Measurements from ENCODE around the gene LTA.
"Not testable (repeated sequence)": the region's sequence is repeated elsewhere in the genome, so short reads cannot be mapped to it uniquely, and the experiment has no call there.

LTA gene

DNA sequence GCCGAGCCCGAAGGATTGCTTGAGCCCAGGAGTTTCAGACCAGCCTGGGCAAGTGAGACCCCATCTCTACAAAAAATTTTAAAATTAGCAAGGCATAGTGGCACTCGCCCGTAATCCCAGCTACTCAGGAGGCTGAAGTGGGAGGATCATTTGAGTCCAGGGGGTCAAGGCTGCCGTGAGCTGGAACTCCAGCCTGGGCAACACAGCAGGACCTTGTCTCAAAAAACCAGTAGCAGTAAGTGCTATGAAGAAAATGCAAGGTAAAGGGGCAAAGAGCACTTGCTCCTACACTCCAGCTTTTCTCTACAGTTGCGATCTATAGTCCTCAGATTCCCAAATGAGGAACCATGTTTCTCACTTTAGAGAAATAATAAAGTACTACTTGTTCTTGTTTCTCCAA, 28.4 kb upstream of the LTA start:
- peaks cover 24% of the 10 kb centered on the region for H3K4me1 ChIP-seq (ENCODE audit: control insufficient read depth, insufficient read depth, low read length, poor library complexity, severe bottlenecking)

DNA sequence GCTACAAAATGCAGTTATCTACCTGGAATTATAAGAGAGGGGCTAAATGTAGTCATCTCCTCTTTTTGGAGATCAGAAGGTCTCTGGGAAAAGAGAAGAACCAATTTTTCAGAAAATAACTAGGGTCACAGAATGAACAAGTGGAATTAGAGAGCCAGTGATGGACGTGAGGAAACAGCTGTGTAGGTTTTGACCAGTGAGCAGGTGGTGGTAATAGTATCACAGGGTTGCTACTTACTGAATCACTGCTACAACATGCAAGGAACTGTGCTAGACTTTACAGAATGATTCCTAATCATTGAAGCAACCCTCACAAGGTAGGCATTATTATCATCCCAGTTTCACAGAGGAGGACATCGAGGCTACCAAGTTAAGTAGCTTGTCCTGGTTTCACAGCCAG, 27.4 kb upstream of the LTA start:
- no peak overlapping the region for H3K4me3 ChIP-seq (ENCODE audit: extremely low read depth, insufficient read depth, low read length, poor library complexity, severe bottlenecking)
- peaks cover 30% of the 10 kb centered on the region for H3K36me3 ChIP-seq (ENCODE audit: control insufficient read depth, insufficient read depth, low read length)
- WGBS, 2 experiments (ENCODE audit: insufficient coverage in 2 of 2) = 90 to 100% methylated on average over 1 of the region's 2 CpGs
- peaks cover 23% of the 10 kb centered on the region for H3K4me1 ChIP-seq (ENCODE audit: control insufficient read depth, insufficient read depth, low read length, poor library complexity, severe bottlenecking)
- H3K9me3 ChIP-seq (ENCODE audit: control insufficient read depth, low read length) = no peaks in the 10 kb centered on the region
- no peak overlapping the region for H3K27ac ChIP-seq (ENCODE audit: low read depth, low read length, severe bottlenecking)

More for the DNA sequence above, 28.4 kb upstream of the LTA start:
- no peaks in the 10 kb centered on the region for H3K9me3 ChIP-seq (ENCODE audit: control insufficient read depth, low read length)
- 96 to 100% methylated on average over 2 to 5 of the region's 6 CpGs for WGBS, 2 experiments (ENCODE audit: insufficient coverage in 2 of 2)
- peaks cover 30% of the 10 kb centered on the region for H3K36me3 ChIP-seq (ENCODE audit: control insufficient read depth, insufficient read depth, low read length)
- no peak overlapping the region for H3K4me3 ChIP-seq (ENCODE audit: extremely low read depth, insufficient read depth, low read length, poor library complexity, severe bottlenecking)
- H3K27ac ChIP-seq (ENCODE audit: low read depth, low read length, severe bottlenecking) = no peak overlapping the region

DNA sequence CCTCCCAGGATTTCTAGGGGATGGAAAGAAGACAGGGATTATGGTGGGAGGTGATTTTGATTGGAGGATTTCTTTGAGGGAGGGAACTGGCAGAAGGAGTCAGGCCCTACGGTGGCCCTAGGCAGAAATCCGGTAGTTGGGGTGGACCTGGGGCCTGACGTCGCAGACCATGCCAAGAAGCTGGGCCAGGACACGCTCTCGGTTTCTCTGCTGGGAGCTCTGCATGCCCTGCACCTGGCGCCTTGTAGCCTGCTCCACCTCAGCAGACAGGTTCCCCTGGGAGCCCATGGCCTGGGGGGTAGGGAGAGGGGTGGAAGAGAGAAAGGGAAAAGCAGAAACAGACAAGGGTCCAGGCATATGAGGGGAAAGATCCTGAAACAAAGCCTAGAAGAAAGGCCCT, 26.8 kb upstream of the LTA start:
- Histone ChIP-seq H3K27ac (ENCODE audit: low read depth, low read length, severe bottlenecking) (no peak overlapping the region), H3K9me3 (ENCODE audit: control insufficient read depth, low read length) (no peaks in the 10 kb centered on the region), H3K36me3 (ENCODE audit: control insufficient read depth, insufficient read depth, low read length) (peaks cover 28% of the 10 kb centered on the region), H3K4me3 (ENCODE audit: extremely low read depth, insufficient read depth, low read length, poor library complexity, severe bottlenecking) (no peak overlapping the region), H3K4me1 (ENCODE audit: control insufficient read depth, insufficient read depth, low read length, poor library complexity, severe bottlenecking) (peaks cover 17% of the 10 kb centered on the region)
- WGBS, 2 experiments (ENCODE audit: insufficient coverage in 2 of 2) = 90% methylated on average over 7 of the region's 7 CpGs

DNA sequence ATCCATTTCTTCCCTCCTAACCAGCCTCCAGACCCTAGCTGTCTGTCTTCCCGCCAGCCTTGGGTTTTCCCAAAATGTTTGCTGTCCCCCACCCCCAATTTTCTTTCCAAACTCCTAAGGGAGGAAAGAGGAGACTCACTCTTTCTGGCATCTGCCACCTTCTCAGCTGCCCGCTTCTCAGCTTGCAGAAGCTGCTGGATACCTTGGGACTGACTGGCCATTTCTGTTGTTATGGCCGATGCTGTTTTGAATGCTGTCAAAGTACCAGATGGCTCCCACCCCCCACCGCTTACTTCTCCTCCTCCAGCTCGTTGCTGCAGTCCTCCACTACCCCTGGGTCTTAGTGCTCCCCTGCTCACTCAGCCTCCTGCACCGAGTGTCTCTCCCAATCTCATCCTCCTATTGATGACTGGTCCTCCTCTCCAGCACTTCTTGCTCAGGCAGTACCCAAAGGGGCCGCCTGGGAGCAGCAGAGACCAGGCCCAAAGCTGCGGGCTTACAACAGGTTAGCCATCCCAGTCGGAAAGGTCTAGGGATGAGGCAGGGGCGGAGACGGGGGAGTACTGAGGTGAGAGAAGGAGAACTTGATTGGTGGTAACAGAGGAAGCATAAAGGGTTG, 25.6 kb upstream of the LTA start, which contains the start of gene ATP6V1G2:
Gene ATP6V1G2, minus strand, starts transcription at position 270 of the 619 bp plus-strand sequence. Its CDS starts 49 bp downstream, at position 221.
- 0 to 1% methylated on average over 8 to 9 of the region's 11 CpGs for WGBS, 2 experiments (ENCODE audit: insufficient coverage in 2 of 2)
- Histone ChIP-seq H3K4me3 (ENCODE audit: extremely low read depth, insufficient read depth, low read length, poor library complexity, severe bottlenecking) (peak within 1 kb of the TSS; percentile 42), H3K27ac (ENCODE audit: low read depth, low read length, severe bottlenecking) (peak within 1 kb of the TSS; percentile 47), H3K9me3 (ENCODE audit: control insufficient read depth, low read length) (no peaks in the 10 kb centered on the region), H3K4me1 (ENCODE audit: control insufficient read depth, insufficient read depth, low read length, poor library complexity, severe bottlenecking) (peaks cover 16% of the 10 kb centered on the region), H3K36me3 (ENCODE audit: control insufficient read depth, insufficient read depth, low read length) (peaks cover 29% of the 10 kb centered on the region)

DNA sequence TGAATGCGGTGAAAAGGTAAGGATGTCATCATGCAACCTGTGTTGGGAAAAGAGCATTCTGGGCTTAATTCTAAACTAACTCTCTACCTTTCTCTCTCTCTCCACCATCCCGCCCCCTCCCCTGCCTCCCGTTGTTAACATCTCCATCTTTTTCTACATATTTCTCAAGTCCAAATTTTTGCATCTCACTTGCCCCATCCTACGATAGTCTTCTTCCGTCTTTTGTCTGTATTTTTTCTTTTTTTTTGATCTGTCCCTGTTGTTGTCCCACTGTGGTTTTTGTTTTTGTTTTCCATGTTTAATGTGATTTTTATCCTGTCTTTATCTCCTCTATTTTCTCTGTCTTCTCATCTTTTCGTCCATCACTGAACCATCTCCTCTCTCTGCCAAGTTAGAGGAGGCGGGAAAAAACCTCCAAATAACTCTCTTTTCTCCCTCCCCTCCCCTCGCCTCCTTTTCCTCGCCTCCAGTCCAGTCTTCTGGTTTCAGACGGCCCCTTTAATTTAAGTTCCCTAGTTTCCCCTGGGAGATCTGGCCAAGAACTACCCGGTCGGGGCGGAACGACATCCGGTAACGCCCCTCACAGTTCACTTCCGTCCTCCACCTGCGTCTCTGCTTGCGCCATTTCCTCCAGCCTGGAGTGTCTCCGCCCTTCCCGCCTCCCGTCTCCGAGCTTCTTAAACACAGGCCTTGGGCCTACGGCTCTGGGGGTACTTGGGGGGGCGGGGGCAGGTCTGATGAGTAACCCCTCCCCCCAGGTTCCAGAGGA, 24.9 kb upstream of the LTA start, which contains the start of gene NFKBIL1:
Gene NFKBIL1, plus strand, starts transcription at position 651 of the 769 bp plus-strand sequence. Its CDS starts 87 bp downstream, at position 738.
- Histone ChIP-seq H3K4me1 (ENCODE audit: control insufficient read depth, insufficient read depth, low read length, poor library complexity, severe bottlenecking) (peaks cover 16% of the 10 kb centered on the region), H3K27ac (ENCODE audit: low read depth, low read length, severe bottlenecking) (peak within 1 kb of the TSS; percentile 47), H3K4me3 (ENCODE audit: extremely low read depth, insufficient read depth, low read length, poor library complexity, severe bottlenecking) (peak within 1 kb of the TSS; percentile 42), H3K9me3 (ENCODE audit: control insufficient read depth, low read length) (no peaks in the 10 kb centered on the region), H3K36me3 (ENCODE audit: control insufficient read depth, insufficient read depth, low read length) (peaks cover 32% of the 10 kb centered on the region)
- 0 to 2% methylated on average over 12 to 16 of the region's 25 CpGs for WGBS, 2 experiments (ENCODE audit: insufficient coverage in 2 of 2)

DNA sequence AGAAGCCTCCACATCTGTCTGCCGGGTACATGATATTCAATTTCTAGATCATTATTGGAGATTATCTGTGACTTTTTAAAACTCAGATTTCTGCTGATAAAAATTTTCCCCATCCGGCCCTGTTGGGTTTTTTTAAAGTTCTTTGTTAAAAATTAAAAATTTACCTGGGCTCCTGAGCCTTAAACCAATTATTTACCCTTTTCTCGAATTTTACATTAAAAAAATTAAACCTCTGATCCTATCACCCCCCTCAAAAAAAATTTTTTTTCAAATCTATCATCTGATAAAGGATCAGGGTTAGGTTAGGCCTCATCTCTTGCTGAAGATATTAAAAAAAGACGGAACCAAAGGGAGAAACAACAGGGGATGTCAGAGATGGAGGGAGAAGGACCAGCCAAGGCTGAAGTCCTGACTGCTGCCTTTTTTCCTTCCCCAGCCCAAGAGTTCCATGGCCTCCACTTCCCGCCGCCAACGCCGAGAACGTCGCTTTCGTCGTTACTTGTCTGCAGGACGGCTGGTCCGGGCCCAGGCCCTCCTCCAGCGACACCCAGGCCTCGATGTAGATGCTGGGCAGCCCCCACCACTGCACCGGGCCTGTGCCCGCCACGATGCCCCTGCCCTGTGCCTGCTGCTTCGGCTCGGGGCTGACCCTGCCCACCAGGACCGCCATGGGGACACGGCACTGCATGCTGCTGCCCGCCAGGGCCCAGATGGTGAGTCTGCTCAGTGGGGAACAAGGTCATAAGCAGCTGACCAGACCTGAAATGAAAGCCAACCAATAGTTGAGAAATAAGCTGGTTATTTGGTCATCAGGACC, 24.2 kb upstream of the LTA start:
- H3K4me1 ChIP-seq (ENCODE audit: control insufficient read depth, insufficient read depth, low read length, poor library complexity, severe bottlenecking) = peaks cover 16% of the 10 kb centered on the region
- peak overlapping the region; percentile 42 for H3K4me3 ChIP-seq (ENCODE audit: extremely low read depth, insufficient read depth, low read length, poor library complexity, severe bottlenecking)
- 87 to 95% methylated on average over 13 to 22 of the region's 24 CpGs for WGBS, 2 experiments (ENCODE audit: insufficient coverage in 2 of 2)
- H3K27ac ChIP-seq (ENCODE audit: low read depth, low read length, severe bottlenecking) = no peak overlapping the region
- peaks cover 32% of the 10 kb centered on the region for H3K36me3 ChIP-seq (ENCODE audit: control insufficient read depth, insufficient read depth, low read length)
- H3K9me3 ChIP-seq (ENCODE audit: control insufficient read depth, low read length) = no peaks in the 10 kb centered on the region

DNA sequence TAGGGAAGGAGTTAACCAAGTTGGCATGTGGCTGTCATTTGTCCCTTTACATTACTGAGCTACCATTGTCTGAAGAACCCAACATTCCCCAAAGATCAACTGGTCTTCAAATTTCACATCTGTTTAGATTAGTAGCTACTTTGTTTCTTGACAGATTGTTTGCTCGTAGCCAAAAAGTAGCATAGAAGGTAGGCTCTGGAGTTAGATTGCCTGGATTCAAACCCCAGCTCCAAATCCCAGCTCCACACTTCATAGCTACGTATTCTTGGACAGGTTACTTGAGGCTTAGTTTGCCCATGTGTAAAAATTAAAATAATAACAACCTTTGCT, 23.6 kb upstream of the LTA start:
- H3K4me1 ChIP-seq (ENCODE audit: control insufficient read depth, insufficient read depth, low read length, poor library complexity, severe bottlenecking) = peaks cover 16% of the 10 kb centered on the region
- H3K36me3 ChIP-seq (ENCODE audit: control insufficient read depth, insufficient read depth, low read length) = peaks cover 37% of the 10 kb centered on the region
- no peak overlapping the region for H3K27ac ChIP-seq (ENCODE audit: low read depth, low read length, severe bottlenecking)
- no peaks in the 10 kb centered on the region for H3K9me3 ChIP-seq (ENCODE audit: control insufficient read depth, low read length)
- H3K4me3 ChIP-seq (ENCODE audit: extremely low read depth, insufficient read depth, low read length, poor library complexity, severe bottlenecking) = peak overlapping the region; percentile 42
- WGBS, 2 experiments (ENCODE audit: insufficient coverage in 2 of 2) = 100% methylated on average over 1 of the region's 2 CpGs; no CpG with 5 or more reads in 1 of the 2 experiments

DNA sequence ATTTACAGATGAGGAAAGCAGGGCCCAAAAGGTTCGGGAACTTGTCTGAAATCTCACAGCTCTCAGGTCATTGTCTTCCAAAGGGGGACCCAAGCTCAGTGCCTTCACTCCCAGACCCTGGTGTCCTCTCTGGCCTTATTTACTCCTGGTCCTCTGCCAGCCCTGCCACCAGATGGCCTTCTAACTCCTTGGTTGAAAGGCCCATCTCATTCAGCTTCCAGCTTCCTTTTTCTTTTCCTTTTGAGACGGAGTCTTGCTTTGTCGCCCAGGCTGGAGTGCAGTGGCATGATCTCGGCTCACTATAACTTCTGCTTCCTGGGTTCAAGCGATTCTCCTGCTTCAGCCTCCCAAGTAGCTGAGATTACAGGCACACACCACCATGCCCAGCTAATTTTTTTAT, 20.7 kb upstream of the LTA start:
- H3K4me3 ChIP-seq (ENCODE audit: extremely low read depth, insufficient read depth, low read length, poor library complexity, severe bottlenecking); H3K4me1 ChIP-seq (ENCODE audit: control insufficient read depth, insufficient read depth, low read length, poor library complexity, severe bottlenecking); H3K27ac ChIP-seq (ENCODE audit: low read depth, low read length, severe bottlenecking); H3K9me3 ChIP-seq (ENCODE audit: control insufficient read depth, low read length): not testable (repeated sequence)
- H3K36me3 ChIP-seq (ENCODE audit: control insufficient read depth, insufficient read depth, low read length) = peaks cover 56% of the 10 kb centered on the region
- 51 to 54% methylated on average over 4 of the region's 5 CpGs for WGBS, 2 experiments (ENCODE audit: insufficient coverage in 2 of 2)

DNA sequence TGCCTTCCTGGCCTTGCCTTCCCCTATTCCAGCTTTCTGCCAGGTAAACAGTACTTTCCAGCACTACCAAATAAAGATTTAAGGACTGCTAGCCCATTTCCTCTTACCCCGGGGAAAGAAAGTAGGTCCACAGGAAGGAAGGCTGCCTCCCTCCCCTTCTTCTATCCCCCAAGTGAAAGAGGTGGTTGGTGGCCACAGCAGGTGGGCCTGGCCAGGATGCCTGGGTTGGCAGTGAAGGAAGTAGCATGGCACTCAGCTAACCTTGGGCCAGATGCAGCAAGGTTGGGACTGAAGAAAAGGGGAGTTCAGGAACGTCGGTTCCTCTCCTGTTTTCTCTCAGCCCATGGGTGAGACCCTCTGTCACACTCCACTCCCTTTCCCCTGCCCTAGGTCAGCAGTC, 15.8 kb upstream of the LTA start:
- H3K4me1 ChIP-seq (ENCODE audit: control insufficient read depth, insufficient read depth, low read length, poor library complexity, severe bottlenecking) = peaks cover 30% of the 10 kb centered on the region
- peaks cover 45% of the 10 kb centered on the region for H3K36me3 ChIP-seq (ENCODE audit: control insufficient read depth, insufficient read depth, low read length)
- WGBS, 2 experiments (ENCODE audit: insufficient coverage in 2 of 2) = 94 to 100% methylated on average over 2 of the region's 3 CpGs
- H3K4me3 ChIP-seq (ENCODE audit: extremely low read depth, insufficient read depth, low read length, poor library complexity, severe bottlenecking) = no peak overlapping the region
- no peaks in the 10 kb centered on the region for H3K9me3 ChIP-seq (ENCODE audit: control insufficient read depth, low read length)
- H3K27ac ChIP-seq (ENCODE audit: low read depth, low read length, severe bottlenecking) = no peak overlapping the region

DNA sequence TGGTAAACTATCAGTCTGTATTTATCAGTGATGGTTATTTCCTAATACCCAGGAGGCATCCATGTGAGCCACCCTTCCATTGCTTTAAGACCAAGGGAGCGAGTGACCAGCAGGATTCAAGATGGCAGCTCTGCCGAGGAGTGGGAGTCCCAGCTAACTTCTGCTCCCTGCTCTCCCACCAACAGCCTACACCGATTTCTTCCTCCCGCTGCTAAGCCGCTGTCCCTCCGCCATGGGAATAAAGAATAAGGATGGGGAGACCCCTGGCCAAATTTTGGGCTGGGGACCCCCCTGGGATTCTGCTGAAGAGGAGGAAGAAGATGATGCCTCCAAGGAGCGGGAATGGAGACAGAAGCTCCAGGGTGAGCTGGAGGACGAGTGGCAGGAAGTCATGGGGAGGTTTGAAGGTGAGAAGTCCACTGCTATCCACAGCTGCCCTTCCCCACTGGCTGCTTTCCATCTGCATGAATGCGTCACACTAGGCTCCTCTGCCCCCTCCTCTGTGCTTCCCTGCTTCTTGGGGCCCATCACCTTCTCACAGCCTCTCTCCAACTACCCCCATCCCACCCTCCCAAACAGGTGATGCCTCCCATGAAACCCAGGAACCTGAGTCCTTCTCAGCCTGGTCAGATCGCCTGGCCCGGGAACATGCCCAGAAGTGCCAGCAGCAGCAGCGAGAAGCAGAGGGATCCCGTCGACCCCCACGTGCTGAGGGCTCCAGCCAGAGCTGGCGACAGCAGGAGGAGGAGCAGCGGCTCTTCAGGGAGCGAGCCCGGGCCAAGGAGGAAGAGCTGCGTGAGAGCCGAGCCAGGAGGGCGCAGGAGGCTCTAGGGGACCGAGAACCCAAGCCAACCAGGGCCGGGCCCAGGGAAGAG, 14.4 kb upstream of the LTA start:
- Histone ChIP-seq H3K27ac (ENCODE audit: low read depth, low read length, severe bottlenecking) (no peak overlapping the region), H3K4me1 (ENCODE audit: control insufficient read depth, insufficient read depth, low read length, poor library complexity, severe bottlenecking) (peaks cover 30% of the 10 kb centered on the region), H3K9me3 (ENCODE audit: control insufficient read depth, low read length) (no peaks in the 10 kb centered on the region), H3K36me3 (ENCODE audit: control insufficient read depth, insufficient read depth, low read length) (peaks cover 45% of the 10 kb centered on the region), H3K4me3 (ENCODE audit: extremely low read depth, insufficient read depth, low read length, poor library complexity, severe bottlenecking) (no peak overlapping the region)
- 87% methylated on average over 19 to 20 of the region's 24 CpGs for WGBS, 2 experiments (ENCODE audit: insufficient coverage in 2 of 2)

All from mesodermal cell (in vitro differentiated cells).